HG02852 (cell line): Measurements from ENCODE around the gene ST7L.

Source experiments
- ATAC-seq: cut with Tn5 transposase; IDR thresholded peaks from one replicate; pipeline ENCODE4 v1.9.1; 2021; ENCODE audit warnings: mild to moderate bottlenecking, moderate library complexity; ENCODE audit not compliant: unreplicated experiment

ST7L gene

DNA sequence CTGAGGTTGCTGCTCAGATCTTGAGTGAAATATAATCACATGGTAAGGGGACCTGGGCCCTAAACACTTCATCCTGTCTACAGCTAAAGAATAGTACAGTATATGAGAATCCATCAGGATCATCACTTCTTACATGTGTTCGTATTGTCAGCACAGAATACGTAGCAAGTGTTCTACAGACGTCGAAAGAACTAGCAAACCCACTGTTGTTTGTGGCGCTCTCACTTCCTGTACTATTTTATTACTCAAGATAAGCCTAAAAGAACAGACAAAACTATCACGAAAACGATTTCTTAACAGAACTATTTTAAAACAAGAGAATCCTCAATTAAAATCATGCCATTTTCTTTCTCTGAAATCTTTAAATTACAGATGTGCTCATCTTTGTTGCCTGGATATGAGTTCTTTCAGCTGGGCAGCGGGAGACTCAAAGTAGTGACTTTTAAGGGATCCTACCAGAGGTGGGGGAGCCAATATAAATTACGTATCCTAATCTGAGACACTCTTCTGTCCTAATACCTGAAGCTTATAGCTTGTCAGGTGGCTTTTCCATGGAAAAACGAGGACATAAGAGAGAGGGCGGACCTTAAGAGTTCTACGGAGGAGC lies 724 bp downstream of the ST7L start:
- ATAC-seq = no peak

DNA sequence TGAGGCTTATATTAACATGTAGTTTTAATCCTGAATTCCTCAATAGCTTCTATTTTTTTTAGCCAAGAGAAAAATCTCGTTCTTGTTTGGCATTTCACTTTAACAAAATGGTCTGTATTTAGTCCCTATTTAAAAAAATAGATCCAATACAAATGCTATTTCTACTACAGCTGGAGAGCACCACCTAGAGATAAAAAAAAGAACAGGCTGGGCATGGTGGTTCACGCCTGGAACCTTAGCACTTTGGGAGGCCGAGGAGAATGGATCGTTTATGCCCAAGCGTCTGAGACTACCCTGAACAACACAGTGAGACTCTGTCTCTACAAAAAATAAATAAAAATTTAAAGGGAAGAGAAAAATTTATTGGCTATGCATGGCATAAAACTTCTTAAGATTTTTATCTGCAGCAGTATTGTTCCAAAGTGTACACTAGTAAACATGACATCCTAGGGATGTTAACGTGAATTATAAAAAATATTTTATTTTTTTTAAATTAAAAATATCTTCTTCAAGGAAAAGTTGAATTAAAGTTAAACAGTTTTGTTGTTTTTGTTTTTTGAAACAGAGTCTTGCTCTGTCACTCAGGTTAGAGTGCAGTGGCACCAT lies 4.4 kb downstream of the ST7L start:
- no peak for ATAC-seq

DNA sequence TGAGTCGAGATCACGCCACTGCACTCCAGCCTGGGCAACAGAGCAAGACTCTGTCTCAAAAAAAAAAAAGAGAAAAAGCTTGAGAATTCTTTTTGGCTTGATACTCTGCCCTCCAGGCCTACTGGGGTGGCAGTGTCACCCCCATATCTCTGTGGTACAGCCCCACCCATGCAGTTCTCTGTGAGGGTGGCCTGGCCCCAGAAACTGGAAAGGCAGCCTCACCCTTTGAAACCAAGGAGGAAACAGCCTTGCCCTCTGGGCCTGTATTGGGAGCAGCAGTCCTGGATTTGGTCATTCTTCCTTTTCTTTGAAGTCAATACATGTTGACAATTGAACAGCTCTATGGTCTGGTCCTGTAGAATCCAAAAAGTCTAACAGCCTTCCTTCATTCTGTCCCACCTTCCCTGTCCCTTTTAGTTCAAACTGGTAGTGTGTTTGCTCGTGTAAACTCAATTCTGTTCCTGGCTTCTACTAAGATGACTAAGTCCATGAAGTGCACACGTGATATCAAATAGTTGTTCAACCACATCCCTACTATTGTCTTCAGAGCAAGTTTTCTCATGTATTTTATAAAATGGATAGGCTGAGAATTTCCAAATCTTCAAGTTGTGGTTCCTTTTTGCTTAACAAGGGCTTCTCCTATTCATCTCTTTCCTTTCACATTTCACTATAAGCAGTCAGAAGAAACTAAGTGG lies 13.2 kb downstream of the ST7L start:
- no peak for ATAC-seq

DNA sequence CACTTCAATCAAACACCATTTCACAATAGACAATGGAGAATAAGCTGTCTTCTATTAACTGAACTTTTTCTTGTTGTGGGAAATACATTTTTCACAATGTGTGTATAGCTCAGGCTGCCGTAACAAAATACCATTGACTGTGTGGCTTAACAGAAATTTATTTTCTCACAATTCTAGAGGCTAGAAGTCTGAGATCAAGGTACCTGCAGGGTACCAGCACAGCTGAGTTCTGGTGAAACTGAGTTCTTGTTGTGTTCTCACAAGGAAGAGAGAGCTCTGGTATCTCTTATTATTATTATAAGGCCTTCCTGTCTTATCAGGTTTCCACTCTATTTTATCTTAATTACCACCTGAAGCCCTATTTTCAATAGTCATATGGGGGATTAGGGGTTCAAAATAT lies 15.4 kb downstream of the ST7L start:
- ATAC-seq = no peak

DNA sequence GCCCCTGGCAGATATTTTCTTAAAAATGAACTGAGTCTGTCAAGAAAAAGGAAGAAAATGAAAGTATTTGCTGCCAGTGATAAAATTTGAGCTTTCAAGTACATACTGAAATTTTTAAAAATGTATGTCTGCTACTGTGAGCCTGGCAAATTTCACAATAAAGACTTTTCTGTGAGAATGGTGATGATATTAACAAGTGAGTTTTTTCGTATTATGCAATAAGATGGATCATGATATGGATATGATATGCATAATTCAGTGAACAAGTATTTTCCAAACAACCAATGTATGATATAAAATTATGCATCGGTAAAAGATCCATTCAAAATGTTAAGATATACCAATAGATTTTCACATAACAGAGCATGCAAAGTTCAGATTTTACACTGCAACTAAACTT lies 15.9 kb downstream of the ST7L start:
- no peak for ATAC-seq

DNA sequence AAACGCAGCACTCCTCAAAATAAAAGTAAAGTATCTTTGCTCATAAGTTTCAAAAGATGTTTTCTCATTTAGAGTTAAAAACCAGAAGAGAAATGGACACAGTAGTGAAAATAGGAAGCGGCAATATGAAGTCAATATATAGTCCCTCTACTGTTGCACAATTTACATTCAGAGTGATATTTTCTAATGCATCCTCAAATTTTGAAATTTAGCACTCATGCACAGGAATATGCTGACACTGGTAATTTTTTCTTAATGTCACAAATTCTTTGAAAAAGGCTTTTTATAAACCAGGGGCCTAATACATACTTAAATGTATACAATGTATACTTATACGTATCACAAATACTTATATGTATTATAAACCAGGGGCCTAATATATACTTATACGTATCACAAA lies 19.5 kb downstream of the ST7L start:
- no peak for ATAC-seq

DNA sequence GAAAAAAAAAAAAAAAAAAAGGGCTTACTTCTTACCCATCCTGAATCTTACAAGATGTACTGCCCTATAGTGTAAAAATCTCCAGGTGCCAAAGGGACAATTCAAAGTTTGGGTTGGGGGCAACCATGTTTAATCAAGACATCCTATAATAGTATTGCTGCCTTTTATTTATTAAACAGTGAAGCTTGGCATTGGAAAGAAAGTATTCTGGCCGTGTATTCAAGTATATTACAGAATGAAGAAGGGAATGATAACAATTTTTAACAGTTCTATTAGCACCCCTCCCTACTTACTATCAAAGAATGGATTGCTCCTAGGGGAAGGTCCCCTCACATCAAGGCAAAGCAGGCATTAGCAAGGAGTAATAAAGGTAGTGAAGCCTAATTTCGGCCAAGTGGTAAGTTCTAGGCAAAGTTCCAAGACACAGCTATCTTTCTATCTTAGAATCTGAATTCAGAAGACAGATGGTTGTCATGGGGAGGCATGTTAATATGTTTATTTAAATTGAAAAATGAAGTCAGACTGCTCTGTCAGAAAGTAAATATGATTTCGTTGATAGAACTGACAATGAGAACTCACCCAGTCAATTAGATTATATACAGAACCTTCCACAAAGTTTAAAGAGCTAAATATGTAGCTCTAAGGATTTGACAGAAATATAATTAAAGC lies 24.6 kb downstream of the ST7L start:
- ATAC-seq = no peak

DNA sequence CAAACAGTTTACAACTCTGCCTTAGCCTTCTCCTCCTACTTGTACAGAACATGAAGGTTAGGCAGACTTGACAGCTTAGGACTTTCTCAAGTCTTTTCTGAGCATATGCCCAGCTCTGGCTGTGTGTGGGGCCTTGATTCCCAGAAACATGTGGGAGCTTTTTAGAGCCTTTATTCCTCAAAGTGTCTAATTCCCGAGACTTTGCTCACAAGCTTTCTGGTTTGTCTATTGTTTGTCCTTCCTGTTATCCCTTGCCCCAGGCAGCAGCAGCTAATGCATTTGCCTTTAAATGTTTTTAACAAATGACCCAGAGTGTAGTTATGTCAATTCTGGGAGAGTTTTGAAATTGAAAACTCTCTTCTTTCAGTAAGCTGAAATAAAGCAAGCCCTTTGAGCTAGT lies 29.2 kb downstream of the ST7L start:
- ATAC-seq = no peak

DNA sequence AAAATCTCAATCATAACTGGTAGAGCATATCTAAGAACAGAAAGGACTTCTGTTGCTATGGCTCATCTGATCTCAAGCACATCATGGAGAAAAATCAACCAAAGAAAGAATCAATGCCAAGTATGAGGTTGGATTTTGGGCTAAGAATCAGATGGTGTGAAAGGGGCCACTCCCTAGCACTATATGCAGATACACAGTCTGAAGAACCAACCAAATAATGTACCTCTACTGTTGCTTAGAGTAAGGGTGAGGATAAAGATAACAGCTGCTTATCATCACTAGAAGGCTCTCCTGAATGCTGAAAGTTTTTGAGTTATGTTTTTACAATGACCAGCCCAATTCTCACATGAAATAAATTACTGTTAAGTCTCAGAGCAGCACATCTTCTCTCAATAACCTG lies 35.6 kb downstream of the ST7L start:
- no peak for ATAC-seq

DNA sequence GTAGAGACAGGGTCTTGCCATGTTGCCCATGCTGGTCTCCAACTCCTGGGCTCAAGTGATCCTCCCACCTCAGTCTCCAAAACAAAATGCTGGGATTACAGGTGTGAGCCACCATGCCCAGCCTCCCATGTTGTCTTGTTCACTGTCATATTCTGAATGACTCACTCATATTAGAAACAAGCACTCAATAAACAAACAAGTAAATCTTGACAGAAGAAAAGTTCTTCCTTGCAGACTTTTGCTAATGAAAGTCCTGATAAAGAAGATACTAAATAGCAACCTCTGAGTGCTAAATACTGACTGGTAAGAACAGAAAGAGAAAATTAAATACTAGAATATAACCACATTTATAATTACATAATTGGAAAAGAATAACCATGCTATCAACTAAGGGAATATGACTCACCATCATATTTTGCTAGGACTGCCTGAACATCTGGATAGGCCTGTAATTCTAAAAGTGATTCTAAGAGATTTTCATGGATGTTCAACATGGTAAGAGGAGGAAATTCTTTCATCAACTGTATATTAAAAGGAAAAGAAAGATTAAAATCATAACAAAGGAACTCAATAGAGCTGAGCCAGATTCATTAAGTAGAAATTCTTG lies 37.3 kb downstream of the ST7L start:
- ATAC-seq = no peak

DNA sequence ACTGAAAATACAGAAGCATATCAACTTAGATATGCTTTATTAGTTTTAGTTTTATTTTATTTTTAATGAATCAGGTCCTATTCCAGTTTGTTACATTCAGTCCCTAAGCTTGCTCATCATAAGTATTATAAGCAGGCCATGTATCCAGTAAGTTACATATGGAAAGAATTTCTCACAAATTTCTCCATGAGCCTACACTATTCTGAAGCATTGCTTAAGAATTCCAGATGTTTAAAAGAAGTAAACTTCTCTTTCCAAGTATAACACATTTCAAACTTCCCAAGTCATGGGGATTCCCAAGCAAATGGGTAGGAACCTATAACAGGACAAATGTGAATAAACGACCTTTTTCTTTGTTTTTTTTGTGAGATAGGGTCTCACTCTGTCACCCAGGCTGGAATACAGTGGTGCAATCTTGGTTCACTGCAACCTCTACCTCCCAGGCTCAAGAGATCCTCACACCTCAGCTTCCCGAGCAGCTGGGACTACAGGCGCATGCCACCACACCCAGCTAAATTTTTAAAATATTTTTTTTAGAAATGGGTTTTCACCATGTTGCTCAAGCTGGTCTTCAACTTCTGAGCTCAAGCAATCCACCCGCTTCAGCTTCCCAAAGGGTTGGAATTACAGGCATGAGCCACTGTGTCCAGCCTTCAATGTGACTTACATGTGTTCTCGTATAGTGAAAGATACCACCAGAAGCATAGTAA lies 39.0 kb downstream of the ST7L start:
- no peak for ATAC-seq

DNA sequence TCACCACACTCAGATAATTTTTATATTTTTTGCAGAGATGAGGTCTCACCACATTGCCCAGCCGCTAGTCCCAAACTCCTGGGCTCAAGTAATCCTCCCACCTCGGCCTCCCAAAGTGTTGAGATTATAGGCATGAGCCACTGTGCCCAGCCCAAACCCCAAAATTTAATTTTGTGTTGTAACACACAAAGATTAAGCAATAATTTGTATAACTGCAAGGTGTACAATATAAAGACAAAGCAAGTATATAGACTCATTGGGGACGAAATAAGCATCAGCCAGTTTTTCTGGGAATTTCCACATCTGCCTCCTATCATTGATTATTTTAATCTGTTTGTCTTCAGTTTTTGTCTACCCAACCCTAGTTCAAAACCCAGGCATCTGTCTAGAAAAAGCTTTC lies 42.7 kb downstream of the ST7L start:
- no peak for ATAC-seq

DNA sequence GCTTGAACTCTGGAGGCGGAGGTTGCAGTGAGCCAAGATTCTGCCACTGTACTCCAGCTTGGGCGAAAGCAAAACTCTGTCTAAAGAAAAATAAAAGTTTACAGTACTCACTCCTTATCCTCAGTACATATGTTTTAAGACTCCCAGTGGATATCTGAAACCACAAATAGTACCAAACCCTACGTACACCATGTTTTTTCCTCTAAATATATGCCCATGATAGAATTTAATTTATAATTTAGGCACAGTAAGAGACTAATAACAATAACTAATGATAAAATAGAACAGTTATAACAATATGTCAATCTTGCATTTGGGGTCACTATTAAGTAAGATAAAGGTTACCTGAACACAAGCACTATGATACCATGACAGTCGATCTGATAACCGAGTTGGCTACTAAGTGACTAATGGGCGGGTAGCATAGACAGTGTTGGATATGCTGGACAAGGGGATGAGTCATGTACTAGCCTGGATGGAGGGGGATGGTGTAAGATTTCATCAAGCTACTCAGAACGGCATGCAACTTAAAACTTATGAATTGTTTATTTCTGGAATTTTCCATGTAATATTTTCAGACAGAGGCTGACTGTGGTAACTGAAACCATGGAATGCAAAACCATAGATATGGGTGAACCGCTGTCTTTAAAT lies 43.7 kb downstream of the ST7L start:
- ATAC-seq = no peak

DNA sequence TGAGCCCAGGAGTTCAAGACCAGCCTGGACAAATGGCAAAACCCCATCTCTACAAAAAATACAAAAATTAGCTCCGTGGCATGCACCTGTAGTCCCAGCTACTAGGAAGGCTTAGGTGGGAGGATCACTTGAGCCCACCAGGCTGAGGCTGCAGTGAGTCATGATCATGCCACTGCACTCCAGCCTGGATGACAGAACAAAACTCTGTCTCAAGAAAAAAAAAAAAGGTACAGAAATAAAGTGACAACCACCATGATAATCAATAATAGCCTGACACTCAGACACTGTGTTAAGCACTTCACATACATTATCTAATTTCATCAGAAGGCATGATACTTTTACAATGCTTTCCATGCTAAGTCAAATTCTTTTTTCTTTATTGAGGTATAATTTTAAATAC lies 53.1 kb downstream of the ST7L start:
- no peak for ATAC-seq

DNA sequence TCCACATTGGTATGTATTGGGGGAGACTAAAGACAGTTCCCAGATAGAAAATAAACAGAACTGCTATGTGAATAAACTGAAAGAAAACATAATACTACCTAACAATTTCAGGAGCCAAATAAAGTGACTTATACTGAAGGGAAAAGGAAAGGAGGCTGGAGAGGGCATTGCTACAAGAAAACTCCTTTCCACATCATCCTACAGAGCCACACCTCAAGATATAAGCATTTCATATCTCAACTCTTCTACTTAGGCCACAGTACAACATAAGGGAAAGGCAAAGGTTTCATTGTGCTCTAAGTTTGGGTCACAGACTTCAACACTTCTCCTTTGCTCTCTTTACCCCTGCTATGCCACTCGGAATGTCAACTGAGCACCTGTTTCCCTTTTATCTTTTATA lies 54.9 kb downstream of the ST7L start:
- ATAC-seq = no peak

DNA sequence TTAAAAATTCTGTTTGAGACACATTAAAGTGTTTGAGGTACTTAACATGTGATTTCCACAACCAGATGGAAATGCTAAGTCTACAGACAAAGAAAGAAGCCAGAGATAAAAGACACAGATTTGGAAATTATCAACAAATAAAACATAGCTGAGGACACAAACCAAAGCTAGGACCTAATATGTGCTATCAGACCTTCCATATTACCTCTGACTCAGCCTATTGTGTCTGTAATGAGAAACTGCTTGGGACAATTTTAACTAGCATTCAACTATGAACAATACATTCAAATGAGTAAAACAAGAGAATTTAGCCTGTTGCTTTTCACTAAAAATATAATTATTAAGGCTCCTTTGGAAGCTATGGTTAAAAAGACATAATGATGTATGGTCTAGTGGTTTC lies 55.6 kb downstream of the ST7L start:
- no peak for ATAC-seq

DNA sequence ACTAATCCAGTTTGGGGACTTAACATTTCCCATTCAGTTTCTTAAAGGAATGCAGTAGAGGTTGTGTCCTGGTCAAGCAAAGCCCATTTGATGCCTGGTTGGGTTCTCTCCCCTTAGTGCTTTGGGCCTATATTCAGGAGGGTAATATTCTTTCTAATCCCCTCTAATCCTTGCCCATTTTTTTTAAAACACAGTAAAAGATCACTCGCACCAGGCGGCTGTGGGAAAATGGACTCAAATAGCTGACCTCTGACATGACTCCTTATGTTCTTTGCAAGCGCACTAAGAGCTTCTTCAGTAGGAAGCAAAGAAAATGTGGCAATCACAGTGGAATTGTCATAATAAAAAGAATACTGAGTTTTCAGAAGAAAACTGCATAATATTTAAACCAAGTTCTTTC lies 60.3 kb downstream of the ST7L start:
- no peak for ATAC-seq

DNA sequence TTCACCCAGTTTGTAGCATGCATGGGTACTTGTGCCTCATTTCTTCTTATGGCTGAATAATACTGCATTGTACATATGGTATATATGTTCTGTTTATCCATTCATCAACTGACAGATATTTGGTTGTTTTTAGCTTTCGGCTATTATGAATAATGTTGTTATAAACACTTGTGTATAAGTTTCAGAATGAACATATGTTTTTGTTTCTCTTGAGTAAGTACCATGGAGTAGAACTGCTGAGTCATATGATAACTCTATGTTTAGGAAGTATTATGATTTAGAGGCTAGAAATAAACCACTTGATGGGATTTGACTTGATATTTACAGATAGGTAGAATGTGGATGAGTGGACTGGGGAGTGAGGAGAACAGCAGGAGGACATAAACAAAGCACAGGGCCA lies 61.6 kb downstream of the ST7L start:
- ATAC-seq = no peak

DNA sequence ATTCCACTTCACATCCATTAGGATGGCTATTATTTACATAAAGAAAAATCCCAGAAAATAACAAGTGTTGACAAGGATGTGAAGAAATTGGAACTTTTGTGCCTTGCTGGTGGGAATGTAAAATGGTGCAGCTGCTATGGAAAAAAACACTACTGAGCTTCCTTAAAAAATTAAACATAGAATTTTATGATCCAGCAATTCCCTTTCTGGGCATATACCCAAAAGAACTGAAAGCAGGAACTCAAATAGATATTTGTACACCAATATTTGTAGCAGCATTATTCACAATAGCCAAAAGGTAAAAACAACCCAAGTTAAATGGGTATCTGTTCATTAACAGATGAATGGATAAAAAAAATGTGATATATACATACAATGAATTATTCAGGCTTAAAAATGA lies 64.5 kb downstream of the ST7L start:
- no peak for ATAC-seq

DNA sequence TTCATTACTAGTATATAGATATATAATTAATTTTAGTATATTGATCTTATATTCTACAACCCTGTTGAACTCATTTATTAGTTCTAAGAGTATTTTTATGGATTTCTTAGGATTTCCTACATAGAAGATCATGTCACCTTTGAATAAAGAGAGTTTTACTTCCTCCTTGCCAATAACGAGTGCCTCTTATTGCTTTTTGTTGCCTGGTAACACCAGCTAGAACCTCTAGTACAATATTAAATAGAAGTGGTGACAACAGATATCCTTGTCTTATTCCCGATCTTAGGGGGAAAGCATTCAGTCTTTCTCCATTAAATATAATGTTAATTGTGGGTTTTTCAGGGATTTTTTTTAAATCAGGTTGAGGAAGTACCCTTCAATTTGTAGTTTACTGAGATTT lies 69.4 kb downstream of the ST7L start:
- no peak for ATAC-seq

DNA sequence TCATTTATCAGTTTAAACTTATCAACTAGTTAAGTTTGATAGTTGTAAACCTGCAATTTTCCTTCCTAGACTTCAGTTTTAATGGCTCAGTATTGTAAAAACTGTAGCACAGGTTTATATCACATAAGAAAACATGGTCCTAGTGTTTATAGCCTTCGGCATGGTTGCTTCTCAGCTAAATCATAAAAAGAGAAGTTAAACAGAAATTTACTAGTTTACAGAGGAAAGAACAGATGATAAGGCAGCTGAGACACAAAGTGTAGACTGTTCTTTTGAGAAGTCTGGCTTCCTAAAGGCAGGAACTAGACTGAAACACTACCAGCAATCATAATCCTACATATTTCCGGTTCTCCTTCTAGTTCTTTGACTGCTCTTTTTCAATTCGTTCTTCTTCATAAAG lies 70.4 kb downstream of the ST7L start:
- ATAC-seq = no peak
